H9 (cell line): ENCODE results near the gene BCL2L15. TPM values are rescaled to one million over a fixed set of nuclear protein-coding genes. Genes with fewer than 3 reads are reported as not detected.

Experiments
- DNase-seq: peaks from one replicate; pipeline ENCODE4 v3.0.0-alpha.2; 2017
- H2AFZ ChIP-seq: one replicate; pipeline ENCODE4 v1.6.1; 2013; ENCODE audit warnings: mild to moderate bottlenecking, low read length, control low read depth, moderate library complexity
- H2AK5ac ChIP-seq: 2 replicates; pipeline ENCODE4 v1.6.1; 2013; ENCODE audit warnings: low read length, control low read depth, mixed read lengths; ENCODE audit not compliant: insufficient read length
- H2BK120ac ChIP-seq: one replicate; pipeline ENCODE4 v1.6.1; 2013; ENCODE audit warnings: low read depth, mild to moderate bottlenecking, low read length, control low read depth, inconsistent platforms; ENCODE audit not compliant: poor library complexity, severe bottlenecking
- H2BK12ac ChIP-seq: 2 replicates; pipeline ENCODE4 v1.6.1; 2013; ENCODE audit warnings: low read length, control low read depth, mixed read lengths, low read depth; ENCODE audit not compliant: insufficient read length
- H2BK15ac ChIP-seq: 2 replicates; pipeline ENCODE4 v1.6.1; 2013; ENCODE audit warnings: low read depth, low read length, control low read depth
- H2BK20ac ChIP-seq: one replicate; pipeline ENCODE4 v1.6.1; 2013; ENCODE audit warnings: low read depth, mild to moderate bottlenecking, low read length, control low read depth, inconsistent platforms; ENCODE audit not compliant: poor library complexity, severe bottlenecking
- H2BK5ac ChIP-seq: 2 replicates; pipeline ENCODE4 v1.6.1; 2013; ENCODE audit warnings: low read length, control low read depth, mixed read lengths; ENCODE audit not compliant: insufficient read length
- H3K14ac ChIP-seq: 2 replicates; pipeline ENCODE4 v1.6.1; 2013; ENCODE audit warnings: low read length, control low read depth; ENCODE audit not compliant: insufficient read depth
- H3K18ac ChIP-seq: 2 replicates; pipeline ENCODE4 v1.6.1; 2013; ENCODE audit warnings: low read depth, mild to moderate bottlenecking, mixed read lengths, low read length, control low read depth; ENCODE audit not compliant: insufficient read length
- H3K23ac ChIP-seq: 2 replicates; pipeline ENCODE4 v1.6.1; 2013; ENCODE audit warnings: low read length, control low read depth, mixed read lengths, low read depth; ENCODE audit not compliant: insufficient read length
- H3K23me2 ChIP-seq: 2 replicates; pipeline ENCODE4 v1.6.1; 2013; ENCODE audit warnings: low read depth, mild to moderate bottlenecking, mixed read lengths, low read length, control low read depth; ENCODE audit not compliant: insufficient read length, poor library complexity, severe bottlenecking
- H3K27ac ChIP-seq: 2 replicates; pipeline ENCODE4 v1.5.1; 2013; ENCODE audit warnings: low read length, control low read depth, mixed read lengths, low read depth; ENCODE audit not compliant: insufficient read length
- H3K27me3 ChIP-seq: 2 replicates; pipeline ENCODE4 v1.6.1; 2013; ENCODE audit warnings: low read length, control low read depth, inconsistent platforms; ENCODE audit not compliant: insufficient read depth
- H3K4ac ChIP-seq: 2 replicates; pipeline ENCODE4 v1.6.1; 2013; ENCODE audit warnings: low read depth, mild to moderate bottlenecking, control low read depth, inconsistent platforms, low read length, moderate library complexity
- H3K4me1 ChIP-seq: 2 replicates; pipeline ENCODE4 v1.6.1; 2013; ENCODE audit warnings: low read length, control low read depth, inconsistent platforms; ENCODE audit not compliant: insufficient read depth
- H3K4me2 ChIP-seq: 2 replicates; pipeline ENCODE4 v1.6.1; 2013; ENCODE audit warnings: low read length, control low read depth, mixed read lengths; ENCODE audit not compliant: insufficient read length, insufficient read depth
- H3K56ac ChIP-seq: 2 replicates; pipeline ENCODE4 v1.6.1; 2013; ENCODE audit warnings: low read depth, mild to moderate bottlenecking, mixed read lengths, low read length, control low read depth; ENCODE audit not compliant: insufficient read length
- H3K79me1 ChIP-seq: 2 replicates; pipeline ENCODE4 v1.6.1; 2013; ENCODE audit warnings: low read depth, mild to moderate bottlenecking, moderate library complexity, low read length, control low read depth, inconsistent platforms; ENCODE audit not compliant: insufficient read depth, poor library complexity, severe bottlenecking
- H3K79me2 ChIP-seq: 2 replicates; pipeline ENCODE4 v1.6.1; 2013; ENCODE audit warnings: low read length, control low read depth, inconsistent platforms; ENCODE audit not compliant: insufficient read depth
- H3K9ac ChIP-seq: 2 replicates; pipeline ENCODE4 v1.6.1; 2013; ENCODE audit warnings: low read length, control low read depth, mixed read lengths; ENCODE audit not compliant: insufficient read length; ENCODE audit errors: extremely low read depth
- H3K9me3 ChIP-seq: one replicate; pipeline ENCODE4 v1.6.1; 2013; ENCODE audit warnings: low read depth, low read length, inconsistent platforms; ENCODE audit not compliant: control insufficient read depth
- H3T11ph ChIP-seq: one replicate; pipeline ENCODE4 v1.6.1; 2013; ENCODE audit warnings: mild to moderate bottlenecking, low read length, control low read depth, inconsistent platforms
- H4K20me1 ChIP-seq: one replicate; pipeline ENCODE4 v1.6.1; 2013; ENCODE audit not compliant: control insufficient read depth, insufficient read length, insufficient read depth
- H4K5ac ChIP-seq: 2 replicates; pipeline ENCODE4 v1.6.1; 2013; ENCODE audit warnings: low read depth, mild to moderate bottlenecking, mixed read lengths, low read length, control low read depth; ENCODE audit not compliant: insufficient read length
- H4K8ac ChIP-seq: replicated peaks from 2 replicates; pipeline ENCODE4 v1.6.1; 2013; ENCODE audit warnings: low read length, control low read depth, mixed read lengths, low read depth; ENCODE audit not compliant: insufficient read length
- H4K91ac ChIP-seq: 2 replicates; pipeline ENCODE4 v1.6.1; 2013; ENCODE audit warnings: low read depth, mild to moderate bottlenecking, moderate library complexity, mixed read lengths, low read length, control low read depth; ENCODE audit not compliant: insufficient read length
- H3K27ac Mint-ChIP-seq, 3 experiments: 2 replicates in 2 of 3; 3 replicates in 1 of 3; pipeline ENCODE4 v1.8.0; 2020 to 2021; ENCODE audit warnings: mixed read lengths in 3 of 3, mild to moderate bottlenecking in 1 of 3, moderate library complexity in 1 of 3
- H3K27me3 Mint-ChIP-seq: 2 replicates; pipeline ENCODE4 v1.8.0; 2021; ENCODE audit warnings: low read depth, mild to moderate bottlenecking, moderate library complexity, mixed read lengths
- H3K36me3 Mint-ChIP-seq, 3 experiments: 2 replicates in 2 of 3; 3 replicates in 1 of 3; pipeline ENCODE4 v1.8.0; 2020 to 2021; ENCODE audit warnings: low read depth in 3 of 3, mixed read lengths in 3 of 3; ENCODE audit not compliant: insufficient read depth in 1 of 3
- H3K4me1 Mint-ChIP-seq, 2 experiments: 2 replicates each; pipeline ENCODE4 v1.8.0; 2020; ENCODE audit warnings: mixed read lengths in 2 of 2
- H3K4me3 Mint-ChIP-seq, 2 experiments: 2 replicates in 1 of 2; 3 replicates in 1 of 2; pipeline ENCODE4 v1.8.0; 2020 to 2021; ENCODE audit warnings: mild to moderate bottlenecking in 2 of 2, mixed read lengths in 2 of 2, moderate library complexity in 1 of 2
- H3K9me3 Mint-ChIP-seq, 2 experiments: 2 replicates in 1 of 2; 3 replicates in 1 of 2; pipeline ENCODE4 v1.8.0; 2020; ENCODE audit warnings: mild to moderate bottlenecking in 2 of 2, mixed read lengths in 2 of 2, moderate library complexity in 1 of 2
- CTCF ChIP-seq: fragments of 200-600 bp; sonication (generic); conservative IDR thresholded peaks from 3 replicates; pipeline ENCODE4 v1.8.0; 2021; ENCODE audit warnings: antibody characterized with exemption, mild to moderate bottlenecking
- WGBS: extraction: QIAGEN DNeasy Blood & Tissue Kit; methylation state at CpG from one replicate; pipeline ENCODE4 v1.1.7; 2013; ENCODE audit warnings: missing lambda C conversion rate, low lambda C conversion rate, mixed read lengths; ENCODE audit not compliant: insufficient read length; ENCODE audit errors: extremely low coverage; 5-methylcytosine and 5-hydroxymethylcytosine counted together
- total RNA-seq: library from RNA; stranded (reverse); gene quantifications from 2 replicates; pipeline ENCODE4 v1.2.1, GENCODE V29; 2021

Gene BCL2L15
- total RNA-seq, 1 experiment from 2014 or later: 0.22 TPM

GRCh38 chr1:113930499-113931161, 43.2 kb upstream of the BCL2L15 start:
- H2AK5ac ChIP-seq: no peak overlapping the region
- H3K4me1 ChIP-seq: no peaks in the 10 kb centered on the region
- peak overlapping the region; percentile 39 for H3K18ac ChIP-seq
- no peaks in the 10 kb centered on the region for H3K9me3 ChIP-seq
- H3K9ac ChIP-seq: peak overlapping the region; percentile 48
- no peak overlapping the region for H3K23ac ChIP-seq
- H2BK120ac ChIP-seq: no peak overlapping the region
- peak overlapping the region in 2 of 3 experiments; percentile 26 to 85; a peak in 4 of 7 replicates for H3K27ac Mint-ChIP-seq
- H3K9me3 Mint-ChIP-seq: no peaks in the 10 kb centered on the region; a peak in 1 of 5 replicates
- H2BK12ac ChIP-seq: no peak overlapping the region
- H3K4me1 Mint-ChIP-seq: peaks cover 33 to 37% of the 10 kb centered on the region in 2 experiments
- no peak overlapping the region for H3T11ph ChIP-seq
- H2BK5ac ChIP-seq: no peak overlapping the region
- no peak overlapping the region for H4K8ac ChIP-seq
- H3K4me2 ChIP-seq: peak overlapping the region; percentile 97
- H3K56ac ChIP-seq: no peak overlapping the region
- no peak for TF ChIP-seq CTCF
- H3K27me3 Mint-ChIP-seq: peaks cover 2% of the 10 kb centered on the region
- H3K79me1 ChIP-seq: no peaks in the 10 kb centered on the region
- no peak overlapping the region for H2AFZ ChIP-seq
- no peaks in the 10 kb centered on the region for H3K27me3 ChIP-seq
- H3K79me2 ChIP-seq: peaks cover 12% of the 10 kb centered on the region; the same call in 1 of the 2 replicates
- no peak overlapping the region for H2BK15ac ChIP-seq
- WGBS: no CpG with 5 or more reads among the region's 8 CpGs
- H3K23me2 ChIP-seq: peaks cover 16% of the 10 kb centered on the region
- H3K36me3 Mint-ChIP-seq: 0 out of 7 replicates have a peak, but pooled peaks cover 0 to 3% (median 3%) of the 10 kb centered on the region in 3 experiments
- H3K14ac ChIP-seq: no peak overlapping the region; the same call in 1 of the 2 replicates
- H3K4me3 Mint-ChIP-seq: peak overlapping the region; percentile 90 to 91
- H4K5ac ChIP-seq: no peak overlapping the region
- H2BK20ac ChIP-seq: no peak overlapping the region
- DNase-seq: no peak
- H4K20me1 ChIP-seq: no peaks in the 10 kb centered on the region
- no peak overlapping the region for H3K4ac ChIP-seq
- H4K91ac ChIP-seq: no peak overlapping the region
- H3K27ac ChIP-seq: no peak overlapping the region
